Skeletal muscle tissue (tissue), 4 donors: ENCODE results near the gene LRRC75B. TPM values are rescaled to one million over a fixed set of nuclear protein-coding genes. Genes with fewer than 3 reads are reported as not detected.
A peak's percentile ranks its signal among the peaks of the same experiment; 100 is the strongest.
"Not testable (repeated sequence)": the region's sequence is repeated elsewhere in the genome, so short reads cannot be mapped to it uniquely, and the experiment has no call there.

Experiments
- H3K27ac ChIP-seq: one replicate; pipeline ENCODE4 v1.7.0; 2013; ENCODE audit warnings: mild to moderate bottlenecking, low read depth, low read length, inconsistent platforms
- H3K27me3 ChIP-seq, 3 donors: one replicate each; pipeline ENCODE4 v1.7.0; 2013; ENCODE audit warnings: low read length in 3 of 3; ENCODE audit not compliant: control insufficient read depth in 3 of 3, insufficient read depth in 3 of 3
- H3K36me3 ChIP-seq, 3 donors: one replicate each; pipeline ENCODE4 v1.7.0; 2013; ENCODE audit warnings: low read length in 3 of 3; ENCODE audit not compliant: control insufficient read depth in 3 of 3, insufficient read depth in 3 of 3
- H3K4me1 ChIP-seq, 3 donors: one replicate each; pipeline ENCODE4 v1.7.0; 2013; ENCODE audit warnings: low read length in 3 of 3, mild to moderate bottlenecking in 3 of 3; ENCODE audit not compliant: control insufficient read depth in 3 of 3, insufficient read depth in 3 of 3
- H3K4me3 ChIP-seq, 3 donors: one replicate each; pipeline ENCODE4 v1.7.0; 2013; ENCODE audit warnings: low read length in 3 of 3
- H3K9ac ChIP-seq, 3 donors: one replicate each; pipeline ENCODE4 v1.7.0; 2013; ENCODE audit warnings: low read length in 3 of 3, mild to moderate bottlenecking in 3 of 3, moderate library complexity in 2 of 3, low read depth in 1 of 3
- H3K9me3 ChIP-seq, 3 donors: one replicate each; pipeline ENCODE4 v1.7.0; 2013; ENCODE audit warnings: low read length in 3 of 3; ENCODE audit not compliant: control insufficient read depth in 3 of 3
- total RNA-seq: library from RNA; depleted of rRNA; stranded (reverse); fragments of >200 nt; gene quantifications from one replicate; pipeline ENCODE4 v1.2.3, GENCODE V29; 2014
- donor health status: Osteomylitis.

The LRRC75B gene
- total RNA-seq, 1 donor from 2014 or later = 1.6 TPM

DNA sequence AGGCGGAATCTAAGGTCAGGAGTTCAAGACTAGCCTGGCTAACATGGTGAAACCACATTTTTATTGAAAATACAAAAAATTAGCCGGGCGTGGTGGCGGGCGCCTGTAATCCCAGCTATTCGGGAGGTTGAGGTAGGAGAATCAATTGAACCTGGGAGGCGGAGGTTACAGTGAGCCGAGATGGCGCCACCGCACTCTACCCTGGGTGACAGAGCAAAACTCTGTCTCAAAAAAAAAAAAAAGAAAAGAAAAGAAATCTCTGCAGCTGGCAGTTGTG is 624 bp upstream of the LRRC75B start:
- Histone ChIP-seq H3K9ac (peak overlapping the region; percentile 63 to 87 (median 71)), H3K27ac (peak overlapping the region; percentile 47), H3K4me3 (peak overlapping the region in 1 of 3 donors; percentile 74)
- not testable (repeated sequence) for H3K27me3 ChIP-seq, H3K36me3 ChIP-seq, H3K9me3 ChIP-seq, H3K4me1 ChIP-seq

DNA sequence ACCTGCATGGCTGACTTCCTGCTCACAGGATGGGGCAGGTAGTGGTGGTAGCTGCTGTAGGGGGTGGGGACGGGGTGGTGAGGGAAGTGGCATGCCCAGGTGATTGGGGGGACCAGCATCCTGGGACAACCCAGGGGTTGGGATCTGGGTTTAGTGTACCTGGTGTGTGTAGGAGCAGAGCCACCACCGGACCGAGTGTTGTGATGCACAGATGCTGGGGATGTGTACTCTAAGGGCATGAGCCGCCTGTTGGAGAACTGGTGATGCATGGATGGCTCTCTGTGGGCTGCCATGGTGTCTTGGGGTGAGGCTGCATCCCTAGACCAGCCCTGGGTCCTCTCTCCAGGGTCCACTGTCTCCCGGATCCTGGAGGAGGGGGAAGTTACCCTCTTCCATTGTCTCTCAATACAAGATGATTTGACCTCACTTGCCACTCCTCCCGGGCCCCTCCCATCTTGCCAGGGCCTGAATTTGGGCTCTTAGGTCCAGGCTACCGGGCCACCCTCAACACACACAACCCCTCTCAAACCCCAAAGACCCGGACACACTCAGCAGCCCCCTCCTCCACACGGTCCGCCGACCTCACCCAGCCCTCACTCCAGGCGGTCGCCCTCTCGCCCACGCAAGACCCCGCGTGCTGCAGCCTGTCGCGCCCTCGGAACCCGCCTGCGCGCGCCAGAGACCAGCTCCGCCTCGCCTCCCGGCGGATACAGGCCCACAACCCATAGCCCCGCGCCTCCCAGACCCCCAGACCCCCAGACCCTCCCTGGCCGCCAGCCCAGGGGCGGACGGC is 619 bp downstream of the LRRC75B start:
- Histone ChIP-seq H3K4me3 (peak overlapping the region; percentile 55 to 74 (median 64)), H3K27me3 (no peaks in the 10 kb centered on the region), H3K9me3 (no peaks in the 10 kb centered on the region), H3K27ac (peak overlapping the region; percentile 56), H3K4me1 (peaks cover 3 to 5% (median 4%) of the 10 kb centered on the region in 3 donors), H3K36me3 (peaks cover 10 to 13% (median 11%) of the 10 kb centered on the region in 3 donors), H3K9ac (peak overlapping the region; percentile 33 to 87 (median 45))

DNA sequence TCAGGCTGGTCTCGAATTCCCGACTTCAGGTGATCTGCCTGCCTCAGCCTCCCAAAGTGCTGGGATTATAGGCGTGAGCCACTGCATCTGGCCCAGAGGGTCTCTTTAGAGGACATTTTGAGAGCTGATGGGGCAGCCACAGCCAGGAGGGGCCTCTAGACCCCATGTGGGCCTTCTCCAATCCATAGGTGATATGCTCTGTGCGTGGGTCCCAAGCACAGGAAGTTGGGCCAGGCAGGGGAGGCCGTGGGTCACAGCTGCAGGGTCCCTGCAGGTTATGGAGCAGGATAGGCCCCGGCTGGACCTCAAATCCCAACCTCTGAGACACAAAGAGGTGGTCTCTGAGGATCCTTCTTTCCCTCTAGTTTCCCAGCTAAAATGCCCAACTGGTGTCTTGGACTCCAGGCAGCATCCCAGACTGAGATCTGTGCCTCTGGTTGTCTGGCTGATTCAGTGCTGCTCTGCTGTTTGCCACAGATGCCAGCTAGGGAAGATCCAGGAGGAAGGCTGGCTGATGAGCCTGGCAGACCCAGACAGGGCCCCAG is 1.5 kb downstream of the LRRC75B start:
- H3K27ac ChIP-seq = no peak overlapping the region
- H3K9ac ChIP-seq = no peak overlapping the region
- no peaks in the 10 kb centered on the region for H3K9me3 ChIP-seq
- H3K27me3 ChIP-seq = no peaks in the 10 kb centered on the region
- H3K4me1 ChIP-seq = peaks cover 3 to 5% (median 4%) of the 10 kb centered on the region in 3 donors
- H3K4me3 ChIP-seq = no peak overlapping the region
- H3K36me3 ChIP-seq = peaks cover 10 to 14% (median 11%) of the 10 kb centered on the region in 3 donors

DNA sequence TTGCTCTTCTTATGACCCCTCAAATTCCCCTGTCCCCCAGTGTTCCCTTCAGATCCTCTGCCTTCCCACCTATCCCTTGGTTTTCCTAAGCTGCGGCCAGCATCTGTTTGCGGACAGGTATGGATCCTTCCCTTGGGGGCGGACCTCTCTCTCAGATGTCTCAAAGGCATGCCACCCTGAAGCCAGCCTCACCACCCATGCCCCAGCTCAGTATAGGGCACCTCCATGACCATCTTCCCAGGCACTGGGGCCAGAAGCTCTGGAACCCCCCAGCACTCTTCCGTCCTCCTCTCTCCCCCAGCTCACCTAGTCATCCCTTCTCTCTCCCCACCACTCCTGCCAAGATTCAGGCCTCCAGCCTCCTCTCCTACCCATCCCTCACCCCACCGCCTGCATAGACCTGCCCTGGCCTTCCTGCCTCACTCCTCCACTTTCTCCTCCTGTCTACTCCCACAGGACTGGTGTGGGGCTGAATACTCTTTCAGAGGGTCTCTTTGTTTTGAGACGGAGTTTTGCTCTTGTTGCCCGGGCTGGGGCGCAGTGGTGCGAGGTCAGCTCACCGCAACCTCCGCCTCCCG is 2.2 kb downstream of the LRRC75B start:
- Histone ChIP-seq H3K4me3 (no peak overlapping the region), H3K27me3 (no peaks in the 10 kb centered on the region), H3K9me3 (no peaks in the 10 kb centered on the region), H3K27ac (no peak overlapping the region), H3K9ac (no peak overlapping the region), H3K36me3 (peaks cover 14 to 17% (median 15%) of the 10 kb centered on the region in 3 donors), H3K4me1 (peaks cover 3 to 5% (median 4%) of the 10 kb centered on the region in 3 donors)

DNA sequence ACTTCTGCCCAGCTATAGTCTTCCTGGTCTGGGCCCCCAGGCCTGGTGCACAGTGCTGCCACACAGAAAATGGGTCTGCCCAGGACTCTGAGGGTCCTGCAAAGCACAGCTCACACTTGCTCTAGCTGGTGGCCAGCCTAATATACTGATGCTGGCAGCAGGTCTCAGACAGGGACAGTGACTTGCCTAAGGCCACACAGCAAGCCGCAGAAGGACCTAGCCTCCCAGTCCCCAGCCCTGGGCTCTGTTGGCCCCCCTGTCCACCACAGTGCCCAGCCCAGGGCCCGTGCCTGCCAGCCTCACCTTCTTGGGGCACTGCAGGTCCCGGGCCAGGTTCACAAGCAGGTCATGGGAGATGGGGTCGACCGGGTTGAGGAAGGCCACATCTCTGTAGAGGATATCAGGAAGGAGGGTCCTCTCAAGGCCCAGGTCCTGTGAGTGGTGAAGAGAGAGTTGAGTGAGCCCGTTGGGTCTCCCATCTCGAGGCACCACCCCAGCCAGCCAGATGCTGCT is 3.3 kb downstream of the LRRC75B start:
- Histone ChIP-seq H3K27me3 (no peaks in the 10 kb centered on the region), H3K4me1 (peaks cover 3 to 5% (median 4%) of the 10 kb centered on the region in 3 donors), H3K9ac (no peak overlapping the region), H3K36me3 (peaks cover 14 to 17% (median 15%) of the 10 kb centered on the region in 3 donors), H3K9me3 (no peaks in the 10 kb centered on the region), H3K4me3 (no peak overlapping the region), H3K27ac (no peak overlapping the region)

DNA sequence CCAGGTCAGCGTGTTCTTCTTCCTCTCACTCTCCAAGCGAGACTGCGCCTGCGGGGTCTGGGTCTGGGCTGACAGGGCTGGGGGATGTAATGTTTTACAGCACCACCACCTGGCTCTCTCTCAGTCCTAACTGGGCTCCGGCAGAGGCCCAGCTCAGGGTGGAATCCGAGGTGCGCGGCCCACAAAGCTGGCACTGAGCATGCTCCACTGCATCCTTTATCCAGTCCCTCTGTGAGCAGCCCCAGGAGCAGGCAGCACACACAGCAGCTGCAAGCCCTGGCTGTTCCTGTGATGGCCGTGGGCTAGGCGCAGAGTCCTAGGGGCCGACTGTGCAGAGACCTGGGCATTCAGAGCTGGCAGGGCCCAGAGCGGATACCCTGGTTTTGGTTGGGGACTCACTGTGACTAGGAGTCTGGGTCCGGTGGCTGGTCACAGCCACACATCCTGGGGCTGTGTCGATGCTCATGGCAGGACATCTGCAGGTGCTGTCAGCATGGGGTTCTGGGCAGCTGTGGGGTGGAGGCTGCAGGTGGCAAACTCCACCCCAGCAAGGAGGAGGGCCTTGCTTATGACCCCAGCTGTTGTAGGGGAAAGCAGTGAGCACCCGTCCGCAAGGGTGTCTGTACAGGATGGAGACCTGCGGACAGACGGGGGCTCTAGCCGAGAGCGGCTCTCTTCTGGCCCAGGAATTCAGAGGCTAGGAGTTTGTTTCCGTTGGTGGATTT is 4.0 kb downstream of the LRRC75B start:
- H3K4me1 ChIP-seq = peaks cover 4 to 9% (median 7%) of the 10 kb centered on the region in 3 donors
- no peaks in the 10 kb centered on the region for H3K27me3 ChIP-seq
- no peak overlapping the region for H3K9ac ChIP-seq
- H3K36me3 ChIP-seq = peaks cover 14 to 17% (median 15%) of the 10 kb centered on the region in 3 donors
- no peak overlapping the region for H3K27ac ChIP-seq
- H3K4me3 ChIP-seq = no peak overlapping the region
- H3K9me3 ChIP-seq = no peaks in the 10 kb centered on the region

DNA sequence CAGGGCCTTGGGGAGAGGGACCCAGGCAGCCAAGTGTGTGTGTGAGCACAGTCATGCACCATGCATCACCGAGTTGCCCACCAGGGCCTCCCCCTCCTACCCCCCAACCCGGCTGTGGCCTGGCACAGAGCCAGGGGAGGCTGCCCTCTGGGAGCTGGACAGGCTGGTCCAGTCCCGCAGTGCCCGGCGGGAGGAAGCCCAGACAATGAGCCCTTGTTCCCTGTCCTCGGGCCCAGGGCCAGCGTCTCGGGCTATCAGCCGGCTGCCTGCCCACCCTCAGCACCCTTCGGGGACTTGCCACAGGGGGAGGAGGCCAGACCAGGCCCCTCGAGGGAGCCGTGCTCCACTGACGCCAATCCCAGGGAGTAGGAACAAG is 4.5 kb downstream of the LRRC75B start:
- Histone ChIP-seq H3K27ac (no peak overlapping the region), H3K9ac (no peak overlapping the region), H3K4me1 (peaks cover 4 to 14% (median 11%) of the 10 kb centered on the region in 3 donors), H3K9me3 (no peaks in the 10 kb centered on the region), H3K36me3 (peaks cover 14 to 17% (median 15%) of the 10 kb centered on the region in 3 donors), H3K4me3 (no peak overlapping the region), H3K27me3 (no peaks in the 10 kb centered on the region)

DNA sequence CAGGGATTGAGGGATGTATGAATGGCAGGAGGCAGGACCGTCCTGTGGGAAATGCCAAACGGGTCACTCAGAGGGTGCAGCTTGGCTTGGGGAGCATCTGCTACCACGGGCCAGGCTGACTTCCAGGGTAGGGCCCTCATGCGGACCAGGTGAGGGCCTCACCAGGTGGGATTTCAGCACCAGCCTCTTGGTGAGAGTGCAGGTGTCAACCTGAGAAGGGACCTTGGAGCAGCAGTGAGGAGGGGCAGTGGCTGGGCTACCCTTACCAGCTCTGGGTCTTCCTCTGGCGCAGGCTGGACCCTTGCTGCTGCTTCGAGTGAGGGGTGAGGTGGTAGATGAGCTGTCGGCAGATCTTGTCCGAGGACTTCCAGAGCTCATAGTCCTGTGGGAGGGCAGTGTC is 4.9 kb downstream of the LRRC75B start:
- H3K4me1 ChIP-seq = peaks cover 4 to 17% (median 11%) of the 10 kb centered on the region in 3 donors
- no peak overlapping the region for H3K4me3 ChIP-seq
- H3K27me3 ChIP-seq = no peaks in the 10 kb centered on the region
- no peak overlapping the region for H3K9ac ChIP-seq
- peaks cover 14 to 17% (median 15%) of the 10 kb centered on the region in 3 donors for H3K36me3 ChIP-seq
- H3K27ac ChIP-seq = no peak overlapping the region
- no peaks in the 10 kb centered on the region for H3K9me3 ChIP-seq

DNA sequence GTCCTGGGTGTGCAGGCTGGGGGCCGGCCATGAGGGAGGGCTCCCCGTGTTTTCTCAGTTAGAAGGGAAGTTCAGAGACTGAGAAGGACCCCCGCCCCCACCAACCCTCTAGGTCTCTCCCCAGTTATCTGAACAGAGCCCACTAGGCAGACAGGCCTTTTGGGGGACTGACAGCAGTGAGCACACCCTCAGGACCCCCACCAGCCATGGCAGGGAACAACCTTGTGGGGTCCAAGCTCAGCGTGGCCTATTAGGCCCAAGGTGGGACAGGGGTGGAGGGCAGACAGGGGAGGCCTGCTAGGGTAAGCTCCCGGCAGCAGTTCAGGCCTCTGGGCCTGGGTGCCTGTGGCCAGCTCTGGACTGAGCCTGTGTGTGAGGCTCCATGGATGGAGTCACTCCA is 5.6 kb downstream of the LRRC75B start:
- Histone ChIP-seq H3K27ac (no peak overlapping the region), H3K4me3 (no peak overlapping the region), H3K4me1 (peaks cover 4 to 14% (median 13%) of the 10 kb centered on the region in 3 donors), H3K36me3 (peaks cover 14 to 17% (median 15%) of the 10 kb centered on the region in 3 donors), H3K9ac (no peak overlapping the region), H3K9me3 (no peaks in the 10 kb centered on the region), H3K27me3 (no peaks in the 10 kb centered on the region)
